Astrocyte (in vitro differentiated cells and primary cell): Measurements from ENCODE around the gene SIPA1. TPM values are rescaled to one million over a fixed set of nuclear protein-coding genes. Genes with fewer than 3 reads are reported as not detected.
A peak's percentile ranks its signal among the peaks of the same experiment; 100 is the strongest.

Source experiments
- DNase-seq: peaks from one replicate; pipeline ENCODE4 v3.0.0-alpha.2; 2010; ENCODE audit warnings: low read depth
- FAIRE-seq: peaks from 2 replicates; lab custom pipeline; 2011; peaks lifted over from hg19 to GRCh38; lab: Jason Lieb, UNC
- H2AFZ ChIP-seq: 2 replicates; pipeline ENCODE4 v1.6.0; 2012; ENCODE audit warnings: low read depth, low read length, inconsistent platforms
- H3K27ac ChIP-seq: 2 replicates; pipeline ENCODE4 v1.5.1; 2011; ENCODE audit warnings: low read depth, low read length, inconsistent platforms
- H3K27me3 ChIP-seq: 2 replicates; pipeline ENCODE4 v1.6.0; 2011; ENCODE audit warnings: low read length, inconsistent platforms; ENCODE audit not compliant: insufficient read depth
- H3K36me3 ChIP-seq: 2 replicates; pipeline ENCODE4 v1.5.1; 2011; ENCODE audit warnings: low read length, inconsistent platforms; ENCODE audit not compliant: insufficient read depth
- H3K4me1 ChIP-seq: 2 replicates; pipeline ENCODE4 v1.5.1; 2011; ENCODE audit warnings: low read length, inconsistent platforms; ENCODE audit not compliant: insufficient read depth
- H3K4me2 ChIP-seq: 2 replicates; pipeline ENCODE4 v1.6.0; 2012; ENCODE audit warnings: low read length, inconsistent platforms
- H3K4me3 ChIP-seq: 2 replicates; pipeline ENCODE4 v1.5.1; 2011; ENCODE audit warnings: low read depth, mild to moderate bottlenecking, low read length, inconsistent platforms; ENCODE audit not compliant: insufficient read depth
- H3K79me2 ChIP-seq: 2 replicates; pipeline ENCODE4 v1.6.0; 2012; ENCODE audit warnings: mild to moderate bottlenecking, low read length, inconsistent platforms; ENCODE audit not compliant: insufficient read depth
- H3K9ac ChIP-seq: 2 replicates; pipeline ENCODE4 v1.6.0; 2012; ENCODE audit warnings: mild to moderate bottlenecking, low read length, inconsistent platforms
- H3K9me3 ChIP-seq: 2 replicates; pipeline ENCODE4 v1.5.1; 2012; ENCODE audit warnings: low read depth, mild to moderate bottlenecking, low read length, inconsistent platforms; ENCODE audit not compliant: insufficient read depth
- H4K20me1 ChIP-seq: 2 replicates; pipeline ENCODE4 v1.6.0; 2012; ENCODE audit warnings: low read length, inconsistent platforms; ENCODE audit not compliant: insufficient read depth
- H3K27ac Mint-ChIP-seq: one replicate; pipeline ENCODE4 v1.8.0; 2021; ENCODE audit warnings: mild to moderate bottlenecking, mixed read lengths; ENCODE audit not compliant: unreplicated experiment
- H3K27me3 Mint-ChIP-seq: one replicate; pipeline ENCODE4 v1.8.0; 2021; ENCODE audit warnings: low read depth, mixed read lengths; ENCODE audit not compliant: unreplicated experiment
- H3K36me3 Mint-ChIP-seq: one replicate; pipeline ENCODE4 v1.8.0; 2021; ENCODE audit warnings: low read depth, mixed read lengths; ENCODE audit not compliant: unreplicated experiment
- H3K4me1 Mint-ChIP-seq: one replicate; pipeline ENCODE4 v1.8.0; 2021; ENCODE audit warnings: low read depth, mixed read lengths; ENCODE audit not compliant: unreplicated experiment
- H3K4me3 Mint-ChIP-seq: one replicate; pipeline ENCODE4 v1.8.0; 2021; ENCODE audit warnings: mild to moderate bottlenecking, moderate library complexity, mixed read lengths; ENCODE audit not compliant: unreplicated experiment
- H3K9me3 Mint-ChIP-seq: one replicate; pipeline ENCODE4 v1.8.0; 2021; ENCODE audit warnings: mild to moderate bottlenecking, mixed read lengths; ENCODE audit not compliant: unreplicated experiment
- EZH2 ChIP-seq: IDR thresholded peaks from 2 replicates; pipeline ENCODE4 v1.6.1; 2012; ENCODE audit warnings: mild to moderate bottlenecking, low read length, inconsistent platforms; ENCODE audit not compliant: insufficient read depth
- total RNA-seq: library from RNA; stranded (reverse); gene quantifications from 2 replicates; pipeline ENCODE4 v1.2.1, GENCODE V29; 2021
- TF ChIP-seq, protein P1 (sequence below): IDR thresholded peaks from 2 replicates; pipeline ENCODE4 v1.5.1; 2011; ENCODE audit warnings: low read depth, mild to moderate bottlenecking, inconsistent platforms, low read length, moderate library complexity; ENCODE audit not compliant: insufficient read depth

SIPA1 gene
- total RNA-seq, 1 donor from 2014 or later, result 26.7 TPM

DNA sequence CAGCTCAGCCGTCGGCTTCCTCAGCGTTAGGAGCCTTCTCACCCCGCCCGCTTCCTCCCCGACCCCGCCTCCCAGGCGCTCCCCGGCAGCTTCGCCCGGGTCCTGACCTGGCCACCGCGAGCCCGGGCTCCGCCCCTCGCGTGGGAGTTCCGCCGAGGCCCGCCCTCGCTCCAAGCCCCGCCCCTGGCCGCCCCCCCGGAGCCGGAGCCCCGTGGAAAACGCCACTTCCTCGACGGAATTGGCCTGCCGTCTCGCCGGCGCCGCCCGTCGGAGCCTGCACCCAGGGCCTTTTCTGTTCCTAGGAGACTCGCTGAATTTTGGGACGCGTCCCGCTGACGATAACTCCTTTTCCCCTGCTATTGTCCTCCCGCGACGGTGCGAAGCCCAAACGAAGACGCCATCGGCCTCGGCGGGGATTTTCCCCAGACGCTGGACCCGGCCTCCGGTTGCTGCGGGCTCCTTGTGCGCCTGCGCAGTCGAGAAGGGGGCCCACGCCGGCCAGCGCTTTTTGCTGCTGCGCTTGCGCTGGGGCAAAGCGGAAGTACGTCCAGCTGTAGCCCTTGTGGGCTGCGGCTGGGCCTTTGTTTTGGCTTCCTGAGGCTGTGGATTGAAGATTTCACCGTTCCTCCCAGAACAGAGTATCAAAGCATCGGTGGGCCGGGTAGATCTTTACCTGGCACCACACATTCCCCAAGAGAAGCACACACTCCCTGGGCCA, 14.8 kb downstream of the SIPA1 start:
- Histone ChIP-seq H3K36me3 (peaks cover 18% of the 10 kb centered on the region), H3K27me3 (no peaks in the 10 kb centered on the region), H3K4me3 (peak overlapping the region; percentile 65), H2AFZ (peak overlapping the region; percentile 74), H3K9ac (peak overlapping the region; percentile 72), H4K20me1 (peaks cover 13% of the 10 kb centered on the region), H3K9me3 (no peaks in the 10 kb centered on the region), H3K4me1 (peaks cover 17% of the 10 kb centered on the region), H3K27ac (peak overlapping the region; percentile 91), H3K79me2 (peaks cover 6% of the 10 kb centered on the region), H3K4me2 (peak overlapping the region; percentile 83)
- Mint-ChIP-seq H3K27ac (peak overlapping the region; percentile 98), H3K4me1 (peaks cover 20% of the 10 kb centered on the region), H3K36me3 (peaks cover 28% of the 10 kb centered on the region), H3K27me3 (no peaks in the 10 kb centered on the region), H3K4me3 (peak overlapping the region; percentile 80), H3K9me3 (peaks cover 2% of the 10 kb centered on the region)
- FAIRE-seq, result no peak
- no peak for TF ChIP-seq EZH2
- TF ChIP-seq, protein P1, sequence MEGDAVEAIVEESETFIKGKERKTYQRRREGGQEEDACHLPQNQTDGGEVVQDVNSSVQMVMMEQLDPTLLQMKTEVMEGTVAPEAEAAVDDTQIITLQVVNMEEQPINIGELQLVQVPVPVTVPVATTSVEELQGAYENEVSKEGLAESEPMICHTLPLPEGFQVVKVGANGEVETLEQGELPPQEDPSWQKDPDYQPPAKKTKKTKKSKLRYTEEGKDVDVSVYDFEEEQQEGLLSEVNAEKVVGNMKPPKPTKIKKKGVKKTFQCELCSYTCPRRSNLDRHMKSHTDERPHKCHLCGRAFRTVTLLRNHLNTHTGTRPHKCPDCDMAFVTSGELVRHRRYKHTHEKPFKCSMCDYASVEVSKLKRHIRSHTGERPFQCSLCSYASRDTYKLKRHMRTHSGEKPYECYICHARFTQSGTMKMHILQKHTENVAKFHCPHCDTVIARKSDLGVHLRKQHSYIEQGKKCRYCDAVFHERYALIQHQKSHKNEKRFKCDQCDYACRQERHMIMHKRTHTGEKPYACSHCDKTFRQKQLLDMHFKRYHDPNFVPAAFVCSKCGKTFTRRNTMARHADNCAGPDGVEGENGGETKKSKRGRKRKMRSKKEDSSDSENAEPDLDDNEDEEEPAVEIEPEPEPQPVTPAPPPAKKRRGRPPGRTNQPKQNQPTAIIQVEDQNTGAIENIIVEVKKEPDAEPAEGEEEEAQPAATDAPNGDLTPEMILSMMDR, result no peak
- DNase-seq, result peak; percentile 84

DNA sequence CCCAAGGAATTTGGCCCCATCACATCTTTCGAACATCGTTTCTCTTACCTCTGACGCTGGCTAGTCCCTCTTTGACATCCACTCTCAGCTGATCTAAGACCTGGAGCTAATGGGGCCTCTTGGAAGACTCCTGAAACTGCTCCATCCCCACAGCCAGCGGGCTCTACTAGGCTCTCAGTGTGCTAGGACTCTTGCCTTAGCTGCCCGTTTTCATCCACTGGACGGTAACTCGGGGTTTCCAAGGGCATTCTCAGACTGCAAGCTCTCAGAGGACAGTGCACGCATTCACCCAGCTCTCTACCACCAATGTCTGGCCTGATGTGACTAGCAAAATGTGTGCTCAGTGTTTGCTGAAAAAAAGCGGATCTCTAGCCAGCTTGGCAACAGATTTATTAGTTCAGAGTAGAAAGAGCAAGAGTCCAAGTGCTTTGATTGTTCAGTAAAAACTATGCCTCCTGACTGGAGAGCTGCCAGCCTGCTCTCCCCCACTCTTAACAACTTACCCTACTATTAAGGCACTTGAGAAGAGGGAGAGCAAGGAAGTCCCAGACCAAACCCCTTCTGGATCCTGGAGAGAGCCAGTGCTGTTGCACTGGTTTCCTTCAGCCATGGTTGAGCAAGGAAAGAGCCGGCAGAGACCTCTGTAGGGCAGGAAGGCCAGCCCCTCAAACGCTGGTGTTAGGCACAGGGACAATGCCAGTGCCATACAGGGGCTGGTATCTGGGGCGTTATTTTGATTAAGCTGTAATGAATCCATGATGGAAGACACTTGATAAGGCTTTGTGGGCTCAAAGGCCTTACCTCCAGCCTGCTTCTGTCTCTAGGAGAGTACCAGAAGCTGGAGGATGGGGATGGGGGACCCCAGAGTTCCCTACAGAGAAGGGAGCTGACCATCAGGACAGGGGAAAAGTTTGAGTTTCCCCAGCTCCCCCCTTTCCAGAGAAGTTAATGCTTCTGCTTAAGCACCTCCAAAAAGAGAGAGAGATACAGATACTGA, 15.6 kb downstream of the SIPA1 start:
- DNase-seq (no peak), FAIRE-seq (no peak)
- peaks cover 20% of the 10 kb centered on the region for H3K4me1 Mint-ChIP-seq
- Histone ChIP-seq H3K27me3 (no peaks in the 10 kb centered on the region), H3K4me1 (peaks cover 17% of the 10 kb centered on the region), H3K4me3 (peak overlapping the region; percentile 65), H2AFZ (peak overlapping the region; percentile 74), H3K27ac (peak overlapping the region; percentile 91), H3K9me3 (no peaks in the 10 kb centered on the region), H3K9ac (peak overlapping the region; percentile 72), H4K20me1 (peaks cover 19% of the 10 kb centered on the region), H3K4me2 (peak overlapping the region; percentile 83), H3K36me3 (peaks cover 26% of the 10 kb centered on the region), H3K79me2 (peaks cover 14% of the 10 kb centered on the region)
- no peaks in the 10 kb centered on the region for H3K27me3 Mint-ChIP-seq
- H3K9me3 Mint-ChIP-seq, result peaks cover 2% of the 10 kb centered on the region
- peak overlapping the region; percentile 98 for H3K27ac Mint-ChIP-seq
- H3K4me3 Mint-ChIP-seq, result peak overlapping the region; percentile 80
- H3K36me3 Mint-ChIP-seq, result peaks cover 28% of the 10 kb centered on the region
- no peak for TF ChIP-seq EZH2
- TF ChIP-seq, protein P1, result no peak
